Psoas muscle (tissue), 8 donors: ENCODE data around the gene COL5A1. TPM values are rescaled to one million over a fixed set of nuclear protein-coding genes. Genes with fewer than 3 reads are reported as not detected.

Experiments used
- ATAC-seq, 4 donors: fragments of 200-7000 bp; cut with Tn5 transposase; one replicate each; pipeline ENCODE4 v1.9.1; 2020; ENCODE audit warnings: moderate library complexity in 3 of 4, mild to moderate bottlenecking in 2 of 4
- DNase-seq, 2 donors: peaks; one replicate each; pipeline ENCODE4 v3.0.0-alpha.2; 2020
- H3K27ac ChIP-seq: fragments of 200-600 bp; one replicate; pipeline ENCODE4 v1.8.0; 2022
- H3K27me3 ChIP-seq, 3 donors: fragments of 200-600 bp in 1 of 3; one replicate each; pipeline versions ENCODE4 v1.6.1 to v1.8.0; 2013 to 2022; ENCODE audit warnings: low read length in 2 of 3, mild to moderate bottlenecking in 2 of 3, moderate library complexity in 1 of 3; ENCODE audit not compliant: insufficient read depth in 3 of 3
- H3K36me3 ChIP-seq, 2 donors: fragments of 200-600 bp in 1 of 2; one replicate each; pipeline versions ENCODE4 v1.6.1 to v1.8.0; 2013 to 2022; ENCODE audit warnings: low read depth in 1 of 2, mild to moderate bottlenecking in 1 of 2, moderate library complexity in 1 of 2; ENCODE audit not compliant: insufficient read depth in 1 of 2
- H3K4me1 ChIP-seq: fragments of 200-600 bp; one replicate; pipeline ENCODE4 v1.8.0; 2022
- H3K4me3 ChIP-seq: fragments of 200-600 bp; one replicate; pipeline ENCODE4 v1.8.0; 2022; ENCODE audit warnings: mild to moderate bottlenecking
- H3K9me3 ChIP-seq: fragments of 200-600 bp; one replicate; pipeline ENCODE4 v1.8.0; 2022
- CTCF ChIP-seq: fragments of 200-600 bp; IDR thresholded peaks from one replicate; pipeline ENCODE4 v1.8.0; 2022; ENCODE audit warnings: antibody characterized with exemption
- WGBS, 3 donors: extraction: QIAGEN DNeasy Blood & Tissue Kit; methylation state at CpG; one replicate each; pipeline versions ENCODE4 v1.1.6 to v1.1.7; 2013; 5-methylcytosine and 5-hydroxymethylcytosine counted together
- intact Hi-C, 2 donors: fragments of 100-400 bp; cut with DNase I; formaldehyde crosslinking; loops; one replicate each; pipeline versions ENCODE4 v1.11.0 to v1.14.2; 2022
- polyA plus RNA-seq, 3 donors: library from polyadenylated mRNA; stranded (reverse); fragments of 200-250 nt; gene quantifications; one replicate each; pipeline ENCODE4 v1.2.3, GENCODE V29; 2013
- total RNA-seq, 4 donors: library from RNA; stranded (reverse); fragmentation: NEBNext Ultra II Directional in 2 of 4; extraction: Animal tissue kit (Norgen Biotek cat#: 25700) in 2 of 4; gene quantifications; one replicate each; pipeline versions ENCODE4 v1.2.1 to v1.2.4, GENCODE V29; 2021 to 2023
- donor health status: healthy with polysubstance abuse.
- donor health status: DM: no; HTN: no; CAD: no; lungs with moderate emphysema.
- donor health status: Bipolar disorder and iron deficiency.
- donor health status: healthy.
- donor health status: DM: yes; HTN: yes; CAD: no.
- donor health status: DM: no; HTN: no; CAD: no.
- donor health status: DM: no; HTN: no; CAD: no.
- donor health status: DM: yes; HTN: yes; CAD: no.

COL5A1 gene
- total and polyA plus RNA-seq, 7 donors = 1.7 to 11.3 (median 3.4) TPM

DNA sequence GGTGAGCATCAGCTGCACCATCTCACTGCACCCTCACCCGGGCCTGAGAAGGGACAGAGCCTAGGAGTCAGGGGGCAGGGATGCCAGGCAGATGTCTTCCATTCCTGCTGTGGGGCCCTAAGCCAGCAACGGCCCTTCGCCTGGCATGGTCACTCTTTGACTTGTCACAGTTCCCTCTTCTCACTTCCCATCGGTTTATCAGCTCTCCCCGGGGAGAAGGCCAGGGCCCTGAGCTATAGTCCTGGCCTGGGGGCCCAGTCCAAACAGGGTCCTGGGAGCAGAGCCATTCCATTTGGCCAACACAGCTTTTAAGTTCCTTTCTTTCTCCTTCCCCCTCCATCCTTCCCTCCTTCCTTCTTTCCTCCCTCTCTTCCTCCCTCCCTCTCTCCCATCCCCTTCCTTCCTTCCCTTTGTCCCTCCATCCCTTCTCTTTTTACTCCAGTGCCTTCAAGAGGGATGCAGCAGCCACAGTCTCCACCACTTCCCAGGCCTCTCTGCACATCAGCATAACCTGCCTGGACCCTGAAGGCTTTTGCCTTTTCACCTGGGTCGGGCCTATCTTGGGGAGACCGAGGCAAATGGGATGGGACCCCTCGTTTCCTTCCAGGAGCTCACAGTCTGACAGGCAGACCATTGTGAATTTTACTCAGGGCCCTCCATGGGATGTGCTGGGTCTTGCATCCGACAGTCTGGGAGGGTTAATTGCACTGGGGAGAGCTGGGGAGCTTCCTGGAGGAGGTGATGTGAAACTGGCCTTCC lies 4.2 kb downstream of the COL5A1 start:
- ATAC-seq (no peak), DNase-seq (peak in 1 of 2 donors; percentile 48)
- H3K4me3 ChIP-seq = peak overlapping the region; percentile 45
- no peaks in the 10 kb centered on the region for H3K9me3 ChIP-seq
- H3K27me3 ChIP-seq = peaks cover 0 to 65% (median 15%) of the 10 kb centered on the region in 3 donors
- no peak overlapping the region for H3K27ac ChIP-seq
- no peak for TF ChIP-seq CTCF
- intact Hi-C loops = loop anchor here in 1 of 2 donors (10.0 kb wide), 1 partner anchor 191 kb away; no protein-coding TSS in a partner anchor
- 36 to 46% (median 43%) methylated on average over 9 of the region's 9 CpGs for WGBS, 3 donors
- H3K4me1 ChIP-seq = no peaks in the 10 kb centered on the region
- no peaks in the 10 kb centered on the region for H3K36me3 ChIP-seq

- peak in 1 of 2 donors; percentile 42 for DNase-seq
- ATAC-seq = no peak
- 59 to 76% (median 64%) methylated on average over 32 to 33 of the region's 33 CpGs for WGBS, 3 donors
- H3K36me3 ChIP-seq = no peaks in the 10 kb centered on the region
- H3K4me3 ChIP-seq = no peak overlapping the region
- no peak for TF ChIP-seq CTCF
- intact Hi-C loops = loop anchor here in 1 of 2 donors (10.0 kb wide), 1 partner anchor 193 kb away; no protein-coding TSS in a partner anchor
- no peak overlapping the region for H3K27ac ChIP-seq
- no peaks in the 10 kb centered on the region for H3K4me1 ChIP-seq
- no peaks in the 10 kb centered on the region for H3K9me3 ChIP-seq
- H3K27me3 ChIP-seq = peaks cover 0 to 48% (median 7%) of the 10 kb centered on the region in 3 donors
Measured at GRCh38 chr9:134647359-134648080, 5.9 kb downstream of the COL5A1 start.

GRCh38 chr9:134648701-134649530 lies 7.3 kb downstream of the COL5A1 start:
- Histone ChIP-seq H3K36me3 (no peaks in the 10 kb centered on the region), H3K27ac (no peak overlapping the region), H3K4me3 (no peak overlapping the region), H3K9me3 (no peaks in the 10 kb centered on the region), H3K4me1 (no peaks in the 10 kb centered on the region), H3K27me3 (peaks cover 0 to 38% (median 4%) of the 10 kb centered on the region in 3 donors)
- 84 to 91% (median 89%) methylated on average over 20 of the region's 20 CpGs for WGBS, 3 donors
- intact Hi-C loops = loop anchor here in 1 of 2 donors (10.0 kb wide), 1 partner anchor 194 kb away; no protein-coding TSS in a partner anchor
- TF ChIP-seq CTCF = no peak
- ATAC-seq (peak in 1 of 4 donors; percentile 35), DNase-seq (peak; percentile 16 to 37)

GRCh38 chr9:134650431-134651190 lies 9.0 kb downstream of the COL5A1 start:
- no peak overlapping the region for H3K4me3 ChIP-seq
- H3K27ac ChIP-seq = no peak overlapping the region
- ATAC-seq = no peak
- H3K9me3 ChIP-seq = no peaks in the 10 kb centered on the region
- DNase-seq = peak in 1 of 2 donors; percentile 9
- intact Hi-C loops = no loop called here
- H3K27me3 ChIP-seq = peaks cover 0 to 34% (median 4%) of the 10 kb centered on the region in 3 donors
- H3K36me3 ChIP-seq = no peaks in the 10 kb centered on the region
- no peak for TF ChIP-seq CTCF
- 85 to 89% (median 87%) methylated on average over 26 of the region's 26 CpGs for WGBS, 3 donors
- H3K4me1 ChIP-seq = no peaks in the 10 kb centered on the region
